Brain microvascular endothelial cell (primary cell): ENCODE measurements around the gene CST4.

Experiments
- DNase-seq: peaks from one replicate; pipeline ENCODE4 v3.0.0-alpha.2; 2020
- H3K27ac ChIP-seq: fragments of 250-450 bp; sonication (Bioruptor Pico); 2 replicates; pipeline ENCODE4 v1.5.1; 2020; ENCODE audit warnings: mild to moderate bottlenecking, moderate library complexity
- H3K27me3 ChIP-seq: fragments of 250-450 bp; sonication (Bioruptor Pico); replicated peaks from 2 replicates; pipeline ENCODE4 v1.5.1; 2020; ENCODE audit warnings: mild to moderate bottlenecking
- H3K36me3 ChIP-seq: fragments of 250-450 bp; sonication (Bioruptor Pico); replicated peaks from 2 replicates; pipeline ENCODE4 v1.5.1; 2020; ENCODE audit warnings: mild to moderate bottlenecking
- H3K4me3 ChIP-seq: 2 replicates; pipeline ENCODE4 v1.5.1; 2011; ENCODE audit warnings: low read depth, mild to moderate bottlenecking, control low read depth, low read length, moderate library complexity
- in situ Hi-C: cut with HindIII; loops from 2 replicates; pipeline ENCODE4 v1.10.0; 2017; ENCODE audit warnings: low sequenced_read_pairs, low pct_ligation_motif_present
- TF ChIP-seq, protein P1 (sequence below): IDR thresholded peaks from 2 replicates; pipeline ENCODE4 v1.5.1; 2011; ENCODE audit warnings: low read depth, mild to moderate bottlenecking, moderate library complexity, low read length, control low read depth, inconsistent platforms; ENCODE audit errors: missing control alignments

Gene CST4

DNA sequence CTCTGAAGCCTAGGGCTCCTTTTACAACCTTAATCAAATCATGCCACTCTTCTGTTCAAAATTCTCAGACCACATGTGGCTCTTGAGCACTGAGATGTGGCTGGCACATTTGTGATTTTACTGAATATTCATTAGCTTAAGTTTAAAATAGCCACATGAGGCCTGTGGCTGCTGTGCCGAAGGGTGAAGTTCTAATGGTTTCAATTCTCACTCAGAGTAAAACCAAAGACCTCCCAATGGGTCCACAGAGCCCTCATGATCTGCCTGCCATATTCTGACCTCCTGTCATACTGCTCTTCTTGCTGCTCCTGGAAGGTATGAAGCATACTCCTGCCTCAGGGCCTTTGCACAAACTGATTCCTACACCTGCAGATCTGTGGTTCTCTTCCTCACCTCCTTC lies 43.3 kb downstream of the CST4 start:
- TF ChIP-seq, protein P1, sequence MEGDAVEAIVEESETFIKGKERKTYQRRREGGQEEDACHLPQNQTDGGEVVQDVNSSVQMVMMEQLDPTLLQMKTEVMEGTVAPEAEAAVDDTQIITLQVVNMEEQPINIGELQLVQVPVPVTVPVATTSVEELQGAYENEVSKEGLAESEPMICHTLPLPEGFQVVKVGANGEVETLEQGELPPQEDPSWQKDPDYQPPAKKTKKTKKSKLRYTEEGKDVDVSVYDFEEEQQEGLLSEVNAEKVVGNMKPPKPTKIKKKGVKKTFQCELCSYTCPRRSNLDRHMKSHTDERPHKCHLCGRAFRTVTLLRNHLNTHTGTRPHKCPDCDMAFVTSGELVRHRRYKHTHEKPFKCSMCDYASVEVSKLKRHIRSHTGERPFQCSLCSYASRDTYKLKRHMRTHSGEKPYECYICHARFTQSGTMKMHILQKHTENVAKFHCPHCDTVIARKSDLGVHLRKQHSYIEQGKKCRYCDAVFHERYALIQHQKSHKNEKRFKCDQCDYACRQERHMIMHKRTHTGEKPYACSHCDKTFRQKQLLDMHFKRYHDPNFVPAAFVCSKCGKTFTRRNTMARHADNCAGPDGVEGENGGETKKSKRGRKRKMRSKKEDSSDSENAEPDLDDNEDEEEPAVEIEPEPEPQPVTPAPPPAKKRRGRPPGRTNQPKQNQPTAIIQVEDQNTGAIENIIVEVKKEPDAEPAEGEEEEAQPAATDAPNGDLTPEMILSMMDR, result no peak
- H3K36me3 ChIP-seq, result no peaks in the 10 kb centered on the region
- no peak overlapping the region for H3K4me3 ChIP-seq
- DNase-seq, result no peak
- H3K27me3 ChIP-seq, result no peaks in the 10 kb centered on the region
- no peak overlapping the region for H3K27ac ChIP-seq
- in situ Hi-C loops, result no loop called here

- in situ Hi-C loops, result no loop called here
- no peak for DNase-seq
- Histone ChIP-seq H3K4me3 (no peak overlapping the region), H3K36me3 (no peaks in the 10 kb centered on the region), H3K27ac (no peak overlapping the region), H3K27me3 (no peaks in the 10 kb centered on the region)
- TF ChIP-seq, protein P1, result no peak
These were observed 44.7 kb downstream of the CST4 start for GRCh38 chr20:23644164-23644563.

DNA sequence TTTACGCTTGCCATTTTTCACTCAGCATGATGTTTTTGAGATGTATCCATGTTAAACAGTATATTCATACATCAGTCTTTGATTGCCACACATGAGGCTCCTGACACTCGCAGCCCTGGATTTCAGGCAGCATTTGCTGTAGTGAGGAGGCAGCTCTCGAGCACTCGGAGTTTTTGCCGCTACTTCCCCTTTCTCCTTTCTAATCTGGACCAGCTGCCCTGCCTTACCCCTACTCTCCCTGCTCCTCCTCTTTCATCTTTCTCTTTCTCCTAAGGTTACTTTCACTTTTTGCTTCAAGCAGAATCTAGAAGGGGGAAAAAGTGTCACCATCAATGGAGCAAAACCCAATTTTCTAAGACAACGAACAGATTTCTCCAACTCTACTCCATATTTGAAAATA lies 45.2 kb downstream of the CST4 start:
- TF ChIP-seq, protein P1, result no peak
- no peak overlapping the region for H3K27ac ChIP-seq

DNA sequence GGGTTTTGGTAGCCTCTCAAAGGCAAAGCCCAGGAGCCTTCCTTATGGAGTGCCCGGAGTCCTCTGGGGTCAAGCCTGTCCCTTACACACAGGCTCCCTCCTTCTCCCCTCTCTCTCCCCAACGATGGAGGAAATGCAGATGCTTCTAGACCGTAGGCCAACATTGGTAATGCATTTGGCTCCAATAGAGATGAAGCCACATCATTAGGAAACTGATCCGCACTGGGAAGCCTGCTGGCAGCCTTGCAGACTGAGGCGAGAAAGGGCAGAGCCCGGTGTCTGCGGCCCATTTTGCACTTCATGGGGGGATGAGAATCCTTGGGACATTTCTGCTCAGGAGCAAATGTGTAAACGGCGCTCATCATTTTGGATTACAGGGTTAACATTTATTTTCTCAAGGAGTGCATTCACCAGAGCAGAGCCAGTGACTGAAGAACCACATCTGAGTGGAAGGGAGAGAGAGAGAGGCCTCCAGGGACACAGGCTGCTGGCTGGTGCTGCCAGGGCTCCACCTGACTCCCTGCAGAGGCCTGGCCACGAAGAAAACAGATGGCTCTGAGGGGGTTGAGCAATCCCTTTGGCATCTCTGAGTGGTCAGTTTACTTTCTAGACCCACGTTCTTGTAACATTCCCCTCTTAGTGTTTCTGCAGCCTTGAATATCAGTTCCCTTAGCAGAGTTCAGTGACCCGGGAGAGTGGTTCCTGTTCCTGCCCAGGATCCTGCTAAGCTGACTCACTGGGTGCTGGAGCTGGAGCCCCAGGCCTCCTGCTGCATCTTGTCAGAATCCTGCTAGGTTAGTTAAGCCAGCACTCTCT lies 46.7 kb downstream of the CST4 start:
- H3K27ac ChIP-seq, result no peak overlapping the region
- in situ Hi-C loops, result no loop called here
- TF ChIP-seq, protein P1, result no peak
- H3K36me3 ChIP-seq, result no peaks in the 10 kb centered on the region
- peak; percentile 55 for DNase-seq
- no peaks in the 10 kb centered on the region for H3K27me3 ChIP-seq
- no peak overlapping the region for H3K4me3 ChIP-seq

More for the DNA sequence above, 45.2 kb downstream of the CST4 start:
- Histone ChIP-seq H3K4me3 (no peak overlapping the region), H3K27me3 (no peaks in the 10 kb centered on the region), H3K36me3 (no peaks in the 10 kb centered on the region)
- in situ Hi-C loops, result no loop called here
- no peak for DNase-seq

- no peak for DNase-seq
- H3K27ac ChIP-seq, result no peak overlapping the region
- H3K27me3 ChIP-seq, result no peaks in the 10 kb centered on the region
- TF ChIP-seq, protein P1, result no peak
- in situ Hi-C loops, result no loop called here
- no peaks in the 10 kb centered on the region for H3K36me3 ChIP-seq
- no peak overlapping the region for H3K4me3 ChIP-seq
These were observed 47.9 kb downstream of the CST4 start for GRCh38 chr20:23640671-23641667.
